Stomach smooth muscle (tissue), 2 donors: Measurements from ENCODE around the gene FAM168B.
"Not testable (repeated sequence)": the region's sequence is repeated elsewhere in the genome, so short reads cannot be mapped to it uniquely, and the experiment has no call there.

ENCODE experiments used
- H3K27ac ChIP-seq: one replicate; pipeline ENCODE4 v1.7.0; 2013; ENCODE audit warnings: mild to moderate bottlenecking, low read length, inconsistent platforms
- H3K27me3 ChIP-seq, 2 donors: one replicate each; pipeline ENCODE4 v1.7.0; 2013; ENCODE audit warnings: low read length in 2 of 2; ENCODE audit not compliant: insufficient read depth in 2 of 2, control insufficient read depth in 1 of 2
- H3K36me3 ChIP-seq, 2 donors: one replicate each; pipeline ENCODE4 v1.7.0; 2013; ENCODE audit warnings: low read length in 2 of 2; ENCODE audit not compliant: control insufficient read depth in 2 of 2, insufficient read depth in 2 of 2
- H3K4me1 ChIP-seq: one replicate; pipeline ENCODE4 v1.7.0; 2013; ENCODE audit warnings: low read length; ENCODE audit not compliant: control insufficient read depth, insufficient read depth
- H3K4me3 ChIP-seq, 2 donors: one replicate each; pipeline ENCODE4 v1.7.0; 2013; ENCODE audit warnings: low read length in 2 of 2
- H3K9ac ChIP-seq, 2 donors: one replicate each; pipeline ENCODE4 v1.7.0; 2013; ENCODE audit warnings: low read length in 2 of 2, mild to moderate bottlenecking in 1 of 2
- H3K9me3 ChIP-seq, 2 donors: one replicate each; pipeline ENCODE4 v1.7.0; 2013; ENCODE audit warnings: low read length in 2 of 2; ENCODE audit not compliant: control insufficient read depth in 2 of 2
- donor health status: healthy.
- donor health status: Pancreatic carcinoma.

FAM168B gene

GRCh38 chr2:131068172-131068571 lies 25.1 kb downstream of the FAM168B start:
- H3K27me3 ChIP-seq, H3K27ac ChIP-seq, H3K9me3 ChIP-seq, H3K9ac ChIP-seq, H3K4me3 ChIP-seq: not testable (repeated sequence)
- H3K36me3 ChIP-seq: peaks cover 10 to 18% of the 10 kb centered on the region in 2 donors
- peaks cover 11% of the 10 kb centered on the region for H3K4me1 ChIP-seq

GRCh38 chr2:131067465-131068125 lies 25.7 kb downstream of the FAM168B start:
- H3K9ac ChIP-seq: no peak overlapping the region
- H3K4me1 ChIP-seq: peaks cover 11% of the 10 kb centered on the region
- no peak overlapping the region for H3K4me3 ChIP-seq
- no peaks in the 10 kb centered on the region for H3K9me3 ChIP-seq
- H3K27ac ChIP-seq: no peak overlapping the region
- no peaks in the 10 kb centered on the region for H3K27me3 ChIP-seq
- peaks cover 11 to 17% of the 10 kb centered on the region in 2 donors for H3K36me3 ChIP-seq

GRCh38 chr2:131064589-131065512 lies 28.4 kb downstream of the FAM168B start:
- Histone ChIP-seq H3K4me1 (peaks cover 11% of the 10 kb centered on the region), H3K9ac (no peak overlapping the region), H3K27ac (no peak overlapping the region), H3K4me3 (no peak overlapping the region), H3K27me3 (no peaks in the 10 kb centered on the region), H3K36me3 (peaks cover 3 to 7% of the 10 kb centered on the region in 2 donors), H3K9me3 (no peaks in the 10 kb centered on the region)

- H3K27me3 ChIP-seq: no peaks in the 10 kb centered on the region
- H3K9me3 ChIP-seq: no peaks in the 10 kb centered on the region
- no peak overlapping the region for H3K27ac ChIP-seq
- no peak overlapping the region for H3K4me3 ChIP-seq
- peaks cover 11% of the 10 kb centered on the region for H3K4me1 ChIP-seq
- H3K9ac ChIP-seq: no peak overlapping the region
- H3K36me3 ChIP-seq: peaks cover 0 to 7% of the 10 kb centered on the region in 2 donors
These were observed 29.6 kb downstream of the FAM168B start for GRCh38 chr2:131063501-131064283.

DNA sequence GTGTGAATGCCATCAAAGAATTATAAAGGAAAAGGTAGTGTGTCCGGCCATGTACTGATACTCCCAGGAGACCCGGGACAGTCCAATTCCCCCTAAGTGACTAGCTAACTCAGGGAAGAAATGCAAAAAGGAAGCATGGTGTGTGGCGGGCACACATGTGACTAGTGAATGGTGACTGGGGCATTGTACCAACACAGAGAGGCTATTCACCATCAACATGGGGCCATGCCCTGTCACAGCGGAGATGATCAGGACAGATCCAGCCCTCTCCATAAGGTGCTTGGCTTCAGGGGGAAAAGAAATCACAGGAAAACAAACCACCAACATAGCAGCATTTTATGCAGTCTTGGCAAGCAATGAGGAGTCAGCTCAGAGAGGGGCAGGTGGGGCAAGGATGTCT lies 34.3 kb downstream of the FAM168B start:
- Histone ChIP-seq H3K27me3 (no peaks in the 10 kb centered on the region), H3K27ac (no peak overlapping the region), H3K9ac (no peak overlapping the region), H3K4me3 (no peak overlapping the region), H3K4me1 (peaks cover 20% of the 10 kb centered on the region), H3K9me3 (no peaks in the 10 kb centered on the region), H3K36me3 (peaks cover 17 to 21% of the 10 kb centered on the region in 2 donors)

DNA sequence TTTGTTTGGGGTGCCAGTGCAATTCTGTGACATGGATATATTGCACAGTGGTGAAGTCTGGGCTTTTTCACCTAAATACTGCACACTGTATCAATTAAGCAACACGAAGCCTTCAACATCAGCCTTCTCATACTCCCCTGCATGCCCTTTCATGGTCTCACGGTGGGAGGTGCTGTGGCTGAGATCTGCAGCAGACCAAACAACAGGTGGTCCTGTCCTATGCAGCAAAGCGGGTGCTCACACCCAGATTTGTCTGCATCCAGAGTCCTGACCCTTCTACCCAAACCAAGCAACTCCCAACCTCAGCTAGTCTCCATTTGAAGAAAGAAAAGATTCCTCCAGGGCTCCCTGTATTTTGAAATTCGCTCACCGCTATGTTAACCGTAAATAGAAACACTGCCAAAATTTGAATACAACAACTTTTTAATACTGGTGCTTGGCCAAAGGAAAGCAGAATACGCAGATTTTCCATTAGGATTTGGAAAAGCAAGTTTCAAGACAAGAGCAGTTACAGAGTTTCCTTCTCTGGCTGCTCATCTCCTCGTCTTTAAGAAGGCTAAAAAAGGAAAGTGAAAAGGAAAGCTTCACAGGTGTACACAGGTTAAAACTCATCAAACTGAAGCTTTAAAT lies 34.9 kb downstream of the FAM168B start:
- Histone ChIP-seq H3K27ac (no peak overlapping the region), H3K4me1 (peaks cover 20% of the 10 kb centered on the region), H3K27me3 (no peaks in the 10 kb centered on the region), H3K9me3 (no peaks in the 10 kb centered on the region), H3K36me3 (peaks cover 19 to 26% of the 10 kb centered on the region in 2 donors), H3K4me3 (no peak overlapping the region), H3K9ac (no peak overlapping the region)

DNA sequence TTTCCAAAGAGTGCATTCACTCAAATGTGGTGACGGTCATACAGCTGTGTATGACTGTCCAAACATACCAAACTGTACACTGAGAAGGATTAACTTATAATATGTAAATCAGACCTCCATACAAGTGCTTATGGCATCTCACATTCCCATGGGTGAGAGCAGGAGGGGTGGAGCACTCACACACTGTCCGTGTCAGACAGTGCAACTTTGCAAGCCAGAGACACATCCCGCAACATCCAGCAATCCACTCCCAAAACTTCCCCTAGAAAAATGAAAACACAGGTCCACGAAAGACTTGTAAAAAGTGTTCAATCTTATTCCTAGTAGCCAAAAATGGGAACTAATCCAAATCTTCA lies 36.4 kb downstream of the FAM168B start:
- Histone ChIP-seq H3K27ac (no peak overlapping the region), H3K4me1 (peaks cover 20% of the 10 kb centered on the region)

GRCh38 chr2:131056204-131056931 lies 36.9 kb downstream of the FAM168B start:
- H3K27me3 ChIP-seq: no peaks in the 10 kb centered on the region
- peaks cover 20% of the 10 kb centered on the region for H3K4me1 ChIP-seq
- no peaks in the 10 kb centered on the region for H3K9me3 ChIP-seq
- H3K27ac ChIP-seq: no peak overlapping the region
- H3K36me3 ChIP-seq: peaks cover 36 to 42% of the 10 kb centered on the region in 2 donors
- H3K9ac ChIP-seq: no peak overlapping the region
- peak overlapping the region in 1 of 2 donors; percentile 17 for H3K4me3 ChIP-seq

More for the DNA sequence above, 36.4 kb downstream of the FAM168B start:
- Histone ChIP-seq H3K4me3 (no peak overlapping the region), H3K9ac (no peak overlapping the region), H3K36me3 (peaks cover 32 to 38% of the 10 kb centered on the region in 2 donors), H3K27me3 (no peaks in the 10 kb centered on the region), H3K9me3 (no peaks in the 10 kb centered on the region)

- Histone ChIP-seq H3K27ac (no peak overlapping the region), H3K4me1 (peaks cover 20% of the 10 kb centered on the region), H3K9ac (no peak overlapping the region), H3K4me3 (peak overlapping the region in 1 of 2 donors; percentile 8), H3K27me3 (no peaks in the 10 kb centered on the region), H3K36me3 (peaks cover 36 to 47% of the 10 kb centered on the region in 2 donors), H3K9me3 (no peaks in the 10 kb centered on the region)
These were observed 37.8 kb downstream of the FAM168B start for GRCh38 chr2:131055169-131056065.
